Right cardiac atrium (tissue), 5 donors: ENCODE results near the gene SIRPD. TPM values are rescaled to one million over a fixed set of nuclear protein-coding genes. Genes with fewer than 3 reads are reported as not detected.
A peak's percentile ranks its signal among the peaks of the same experiment; 100 is the strongest.

ENCODE experiments used
- ATAC-seq, 2 donors: fragments of 200-7000 bp; cut with Tn5 transposase; one replicate each; pipeline versions ENCODE4 v1.8.0 to v1.9.1; 2020; ENCODE audit warnings: moderate library complexity in 2 of 2, mild to moderate bottlenecking in 1 of 2
- DNase-seq, 3 donors: peaks; one replicate each; pipeline ENCODE4 v3.0.0-alpha.2; 2020
- H3K27ac ChIP-seq: one replicate; pipeline ENCODE4 v1.5.1; 2013; ENCODE audit warnings: mild to moderate bottlenecking, low read length, control low read depth, moderate library complexity
- H3K27me3 ChIP-seq: one replicate; pipeline ENCODE4 v1.6.1; 2013; ENCODE audit not compliant: control insufficient read depth, insufficient read depth
- H3K4me1 ChIP-seq: one replicate; pipeline ENCODE4 v1.6.1; 2013; ENCODE audit warnings: low read length; ENCODE audit not compliant: control insufficient read depth, insufficient read depth
- H3K4me3 ChIP-seq: one replicate; pipeline ENCODE4 v1.5.1; 2013; ENCODE audit warnings: low read length, control low read depth
- H3K9me3 ChIP-seq: one replicate; pipeline ENCODE4 v1.6.1; 2013; ENCODE audit warnings: low read length; ENCODE audit not compliant: control insufficient read depth
- WGBS: extraction: QIAGEN DNeasy Blood & Tissue Kit; methylation state at CpG from one replicate; pipeline ENCODE4 v1.1.7; 2013; 5-methylcytosine and 5-hydroxymethylcytosine counted together
- intact Hi-C, 4 donors: fragments of 100-400 bp; cut with DNase I; formaldehyde crosslinking; loops; one replicate each; pipeline versions ENCODE4 v1.11.0 to v1.14.0; 2022 to 2023
- polyA plus RNA-seq: library from polyadenylated mRNA; stranded (reverse); fragments of 200-250 nt; gene quantifications from one replicate; pipeline ENCODE4 v1.2.3, GENCODE V29; 2013
- total RNA-seq, 4 donors: library from RNA; stranded (reverse); fragmentation: NEBNext Ultra II Directional; extraction: Animal tissue kit (Norgen Biotek cat#: 25700); gene quantifications; one replicate each; pipeline ENCODE4 v1.2.1, GENCODE V29; 2021
- donor health status: healthy with polysubstance abuse.
- donor health status: DM: no; HTN: yes; CAD: no.
- donor health status: DM: no; HTN: no; CAD: no.
- donor health status: DM: no; HTN: yes; CAD: no; lungs with severe emphysema.
- donor health status: DM: yes; HTN: yes; CAD: no.

SIRPD gene
- total and polyA plus RNA-seq, 5 donors: not detected

DNA sequence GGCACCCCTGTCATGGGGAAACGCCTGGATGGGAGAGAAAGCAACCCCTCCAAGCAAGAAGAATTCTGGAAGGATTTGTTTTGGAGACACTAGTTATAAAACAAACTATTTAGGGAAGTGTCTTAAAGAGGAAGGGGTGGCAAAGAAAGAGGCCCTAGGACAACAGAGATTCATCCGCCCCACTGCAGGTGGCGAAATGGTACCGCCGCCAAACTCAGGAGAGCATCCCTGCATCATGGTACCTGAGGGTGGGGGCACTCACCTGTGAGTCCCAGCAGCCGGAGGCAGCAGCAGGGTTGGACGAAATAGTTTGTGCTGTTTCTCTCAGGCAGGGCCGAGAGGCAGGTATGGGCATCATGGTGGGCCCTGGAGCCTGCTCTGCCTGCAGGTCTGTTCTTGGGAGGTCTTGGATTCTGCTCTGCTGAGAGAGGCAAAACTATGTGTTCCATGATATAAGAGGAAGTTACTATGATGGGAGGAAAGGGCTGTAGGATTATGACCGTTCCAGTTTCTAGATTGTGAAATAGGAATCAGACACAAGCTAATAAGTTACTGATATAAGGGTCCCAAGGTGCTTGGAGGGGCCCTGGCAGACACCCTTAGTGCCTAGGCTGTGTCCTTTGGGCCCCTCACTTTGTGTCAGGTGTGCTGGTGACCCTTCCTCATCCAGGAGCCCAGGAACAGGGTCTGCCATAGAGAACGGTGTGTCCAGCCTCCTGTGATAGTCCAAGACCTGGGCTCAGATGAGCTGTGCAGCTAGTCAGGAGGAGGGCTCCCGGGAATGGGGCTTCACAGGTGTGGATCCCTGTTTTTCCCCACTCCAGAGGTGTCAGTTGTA is 20.4 kb downstream of the SIRPD start:
- Histone ChIP-seq H3K4me1 (no peaks in the 10 kb centered on the region), H3K27ac (peak overlapping the region; percentile 46), H3K9me3 (no peaks in the 10 kb centered on the region), H3K27me3 (no peaks in the 10 kb centered on the region), H3K4me3 (no peak overlapping the region)
- DNase-seq (peak in 2 of 3 donors; percentile 51 to 55), ATAC-seq (peak; percentile 47 to 52)
- intact Hi-C loops: no loop called here
- 69% methylated on average over 11 of the region's 11 CpGs for WGBS

DNA sequence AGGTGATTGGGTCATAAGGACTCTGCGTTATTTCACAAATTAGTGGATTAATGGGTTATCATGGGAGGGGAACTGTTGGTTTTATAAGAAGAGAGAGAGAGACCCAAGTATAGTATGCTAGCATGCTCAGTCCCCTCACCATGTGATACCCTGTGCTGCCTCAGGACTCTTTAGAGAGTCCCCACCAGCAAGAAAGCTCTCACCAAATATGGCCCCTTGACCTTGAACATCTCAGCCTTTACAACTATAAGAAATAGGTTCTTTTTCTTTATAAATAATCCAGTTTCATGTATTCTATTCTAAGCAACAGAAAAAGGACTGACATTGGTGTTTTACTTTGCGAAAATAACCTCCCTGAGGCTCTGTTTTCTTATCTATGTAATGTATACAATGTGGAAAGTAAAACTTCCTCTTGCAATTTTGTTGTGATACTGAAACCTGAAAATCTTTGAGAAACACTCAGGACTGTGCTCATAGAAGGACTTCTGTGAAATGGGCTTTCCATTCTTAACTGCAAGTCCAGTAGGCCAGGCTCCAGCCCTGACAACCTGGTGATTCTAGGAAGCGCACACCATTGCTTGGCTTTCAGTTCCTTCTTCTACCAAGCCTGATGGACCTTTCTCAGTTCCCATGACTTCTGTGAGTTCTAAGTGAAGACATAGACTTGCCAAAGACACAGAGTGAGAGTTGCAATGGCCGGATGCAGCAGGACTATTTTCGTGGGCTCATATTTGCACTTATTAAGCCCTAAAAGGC is 21.9 kb downstream of the SIRPD start:
- 78% methylated on average over 5 of the region's 5 CpGs for WGBS
- H3K27me3 ChIP-seq: no peaks in the 10 kb centered on the region
- H3K4me3 ChIP-seq: no peak overlapping the region
- DNase-seq: peak in 2 of 3 donors; percentile 17 to 51
- ATAC-seq: peak; percentile 30 to 42
- no peaks in the 10 kb centered on the region for H3K4me1 ChIP-seq
- intact Hi-C loops: no loop called here
- H3K9me3 ChIP-seq: no peaks in the 10 kb centered on the region
- no peak overlapping the region for H3K27ac ChIP-seq

DNA sequence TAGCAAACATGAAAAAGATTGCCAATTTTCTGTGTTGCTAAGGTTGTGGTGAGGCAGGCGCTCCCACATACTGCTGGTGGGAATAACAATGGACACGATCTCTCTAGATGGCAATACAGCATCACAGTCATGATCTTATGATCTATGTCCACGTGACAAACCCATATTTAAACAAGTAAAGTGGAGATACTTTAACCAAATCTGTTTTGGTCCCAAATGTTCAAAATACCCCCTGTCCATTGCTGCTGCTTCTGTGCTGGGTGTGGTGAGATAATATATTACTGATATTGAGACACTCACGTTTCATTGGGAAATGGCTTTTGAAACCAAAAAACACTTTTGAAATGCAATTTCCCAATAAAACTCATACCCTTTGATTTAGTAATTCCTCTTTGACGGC is 23.0 kb downstream of the SIRPD start:
- Histone ChIP-seq H3K4me1 (no peaks in the 10 kb centered on the region), H3K27me3 (no peaks in the 10 kb centered on the region), H3K27ac (no peak overlapping the region), H3K4me3 (no peak overlapping the region), H3K9me3 (no peaks in the 10 kb centered on the region)
- 66% methylated on average over 5 of the region's 5 CpGs for WGBS
- ATAC-seq (no peak), DNase-seq (no peak)
- intact Hi-C loops: no loop called here

DNA sequence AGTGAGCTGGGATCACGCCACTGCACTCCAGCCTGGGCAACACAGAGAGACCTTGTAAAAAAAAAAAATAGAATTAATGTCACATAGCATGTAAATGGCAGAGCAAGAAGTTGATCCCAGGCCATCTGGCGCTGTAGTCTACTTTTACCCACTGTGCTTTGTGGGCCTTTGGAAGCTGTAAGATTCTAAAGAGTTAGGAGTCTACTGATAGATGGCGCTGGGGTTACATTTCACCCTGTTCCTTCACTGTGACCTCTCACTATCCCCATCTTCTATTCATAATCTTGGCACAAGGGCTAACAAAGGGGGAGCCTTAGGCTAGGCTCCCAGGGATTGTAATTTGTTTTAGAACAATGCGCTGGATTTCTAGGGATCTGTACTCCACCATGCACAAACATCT is 24.4 kb downstream of the SIRPD start:
- Histone ChIP-seq H3K27me3 (no peaks in the 10 kb centered on the region), H3K4me3 (no peak overlapping the region), H3K27ac (no peak overlapping the region), H3K9me3 (no peaks in the 10 kb centered on the region), H3K4me1 (no peaks in the 10 kb centered on the region)
- intact Hi-C loops: no loop called here
- 84% methylated on average over 4 of the region's 4 CpGs for WGBS
- ATAC-seq (no peak), DNase-seq (no peak)

DNA sequence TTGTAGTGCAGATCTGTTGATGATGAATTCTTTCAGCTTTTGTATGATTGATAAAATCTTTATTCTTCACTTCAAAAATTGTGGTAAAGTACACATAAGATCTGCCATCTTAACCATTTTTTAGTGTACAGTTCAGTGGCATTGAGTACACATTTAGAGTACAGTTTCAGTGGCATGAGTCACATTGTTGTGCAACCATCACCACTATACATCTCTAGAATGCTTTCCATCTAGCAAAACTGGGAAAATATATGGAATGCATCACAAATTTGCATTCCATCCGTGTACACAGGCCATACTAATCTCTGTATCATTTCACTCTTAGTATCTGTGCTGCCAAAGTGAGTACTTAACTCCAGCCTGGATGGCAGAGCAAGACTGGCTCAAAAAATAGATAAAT is 28.7 kb downstream of the SIRPD start:
- no peaks in the 10 kb centered on the region for H3K9me3 ChIP-seq
- no peaks in the 10 kb centered on the region for H3K27me3 ChIP-seq
- H3K4me3 ChIP-seq: no peak overlapping the region
- DNase-seq: no peak
- 11% methylated on average over 1 of the region's 1 CpG for whole genome bisulfite sequencing
- H3K27ac ChIP-seq: no peak overlapping the region
- intact Hi-C loops: no loop called here
- no peak for ATAC-seq
- no peaks in the 10 kb centered on the region for H3K4me1 ChIP-seq

DNA sequence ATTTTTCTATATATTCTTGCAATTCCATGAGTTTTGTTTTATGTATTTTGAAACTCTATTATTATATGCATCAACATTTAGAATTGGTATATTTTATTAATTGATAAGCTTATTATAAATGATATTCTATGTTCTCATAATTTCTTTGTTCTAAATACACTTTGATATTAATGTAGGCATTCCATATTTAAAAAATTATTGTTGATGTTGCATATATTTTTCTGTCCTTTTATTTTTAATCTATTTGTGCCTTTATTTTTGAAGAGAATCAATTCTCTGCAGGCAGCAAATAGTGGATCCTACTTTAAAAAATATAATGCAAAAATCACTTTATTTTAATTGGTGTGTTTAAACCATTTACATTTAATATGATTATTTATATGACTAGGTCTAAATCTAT is 29.6 kb downstream of the SIRPD start:
- Histone ChIP-seq H3K9me3 (no peaks in the 10 kb centered on the region), H3K4me1 (no peaks in the 10 kb centered on the region), H3K4me3 (no peak overlapping the region), H3K27ac (no peak overlapping the region), H3K27me3 (no peaks in the 10 kb centered on the region)
- intact Hi-C loops: no loop called here
- ATAC-seq (no peak), DNase-seq (no peak)

DNA sequence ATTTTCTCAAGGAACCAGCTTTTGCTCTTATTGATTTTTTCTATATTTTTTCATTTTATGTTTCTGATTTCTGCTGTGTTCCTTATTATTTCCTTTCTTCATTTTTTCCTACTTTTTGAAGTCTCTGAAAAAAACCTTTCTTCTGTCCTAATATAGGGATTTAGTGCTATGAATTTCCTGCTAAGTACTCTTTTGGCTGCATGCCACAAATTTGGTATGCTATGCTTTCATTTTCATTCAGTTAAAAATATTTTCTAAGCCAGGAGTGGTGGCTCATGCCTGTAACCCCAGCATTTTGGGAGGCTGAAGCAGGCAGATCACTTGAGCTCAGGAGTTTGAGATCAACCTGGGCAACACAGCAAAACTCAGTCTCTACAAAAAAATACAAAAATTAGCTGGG is 30.6 kb downstream of the SIRPD start:
- no peak overlapping the region for H3K27ac ChIP-seq
- ATAC-seq (no peak), DNase-seq (no peak)
- H3K4me1 ChIP-seq: no peaks in the 10 kb centered on the region
- no peaks in the 10 kb centered on the region for H3K27me3 ChIP-seq
- H3K9me3 ChIP-seq: no peaks in the 10 kb centered on the region
- intact Hi-C loops: no loop called here
- H3K4me3 ChIP-seq: no peak overlapping the region

DNA sequence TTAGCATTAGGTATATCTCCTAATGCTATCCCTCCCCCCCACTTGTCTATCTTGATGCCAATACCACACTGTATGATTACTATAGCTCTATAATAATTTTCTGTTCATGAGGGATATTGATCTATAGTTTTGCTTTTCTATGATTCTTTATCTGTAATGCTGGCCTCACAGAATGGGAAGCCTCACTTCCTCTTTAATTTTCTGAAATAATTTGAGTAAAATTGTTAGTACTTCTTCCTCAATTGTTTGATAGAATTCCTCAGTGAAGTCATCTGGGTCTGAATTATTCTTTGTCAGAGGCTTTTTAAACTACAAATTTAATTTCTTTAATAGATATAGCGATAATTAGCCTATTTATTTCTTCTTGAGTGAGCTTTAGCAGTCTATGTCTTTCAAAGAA is 31.2 kb downstream of the SIRPD start:
- DNase-seq: no peak
- Histone ChIP-seq H3K9me3 (no peaks in the 10 kb centered on the region), H3K4me1 (no peaks in the 10 kb centered on the region), H3K4me3 (no peak overlapping the region), H3K27ac (no peak overlapping the region), H3K27me3 (no peaks in the 10 kb centered on the region)
- WGBS: 78% methylated on average over 1 of the region's 1 CpG
- intact Hi-C loops: no loop called here
- ATAC-seq: no peak

DNA sequence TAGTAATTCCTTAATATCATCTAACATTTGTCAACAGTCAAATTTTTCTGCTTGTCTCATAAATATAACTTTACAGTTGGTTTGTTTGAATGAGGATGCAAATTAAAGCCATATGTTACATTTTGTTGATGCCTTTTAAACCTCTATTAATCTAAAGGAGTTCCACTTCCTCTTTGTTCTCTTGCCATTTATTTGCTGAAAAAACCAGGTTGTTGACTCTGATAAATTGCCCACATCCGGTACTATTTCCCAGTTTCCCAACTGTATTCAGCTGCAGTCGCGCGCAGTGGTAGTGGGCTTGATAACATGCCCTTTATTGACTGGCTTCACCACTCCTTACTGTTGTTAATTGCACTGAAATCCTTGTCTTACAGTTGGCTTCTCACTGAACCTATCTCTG is 33.5 kb downstream of the SIRPD start:
- 47% methylated on average over 4 of the region's 4 CpGs for WGBS
- Histone ChIP-seq H3K4me3 (no peak overlapping the region), H3K9me3 (no peaks in the 10 kb centered on the region), H3K27me3 (no peaks in the 10 kb centered on the region), H3K27ac (no peak overlapping the region), H3K4me1 (no peaks in the 10 kb centered on the region)
- no peak for ATAC-seq
- DNase-seq: no peak
- intact Hi-C loops: no loop called here

DNA sequence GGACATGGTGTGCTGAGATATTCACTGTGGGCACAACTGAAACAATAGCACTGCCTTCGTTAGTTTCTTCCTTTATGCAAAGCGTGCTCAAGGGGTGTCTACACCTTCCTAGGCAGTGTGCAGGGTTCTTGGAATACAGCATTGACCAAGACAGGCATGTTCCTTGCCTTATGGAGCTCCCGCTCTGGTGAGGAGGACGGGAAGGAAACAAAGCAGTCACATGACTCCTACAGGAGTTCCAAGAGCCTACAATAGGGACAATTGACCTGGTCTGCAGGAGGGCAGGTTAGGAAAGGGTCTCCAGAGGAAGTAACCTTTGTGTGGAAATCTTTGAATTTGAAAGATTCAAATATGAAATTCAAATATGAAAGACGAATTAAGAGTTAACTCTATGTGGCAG is 40.5 kb downstream of the SIRPD start:
- no peaks in the 10 kb centered on the region for H3K4me1 ChIP-seq
- intact Hi-C loops: no loop called here
- no peaks in the 10 kb centered on the region for H3K27me3 ChIP-seq
- H3K27ac ChIP-seq: no peak overlapping the region
- ATAC-seq (no peak), DNase-seq (no peak)
- H3K4me3 ChIP-seq: no peak overlapping the region
- no peaks in the 10 kb centered on the region for H3K9me3 ChIP-seq
- WGBS: 69% methylated on average over 5 of the region's 5 CpGs

DNA sequence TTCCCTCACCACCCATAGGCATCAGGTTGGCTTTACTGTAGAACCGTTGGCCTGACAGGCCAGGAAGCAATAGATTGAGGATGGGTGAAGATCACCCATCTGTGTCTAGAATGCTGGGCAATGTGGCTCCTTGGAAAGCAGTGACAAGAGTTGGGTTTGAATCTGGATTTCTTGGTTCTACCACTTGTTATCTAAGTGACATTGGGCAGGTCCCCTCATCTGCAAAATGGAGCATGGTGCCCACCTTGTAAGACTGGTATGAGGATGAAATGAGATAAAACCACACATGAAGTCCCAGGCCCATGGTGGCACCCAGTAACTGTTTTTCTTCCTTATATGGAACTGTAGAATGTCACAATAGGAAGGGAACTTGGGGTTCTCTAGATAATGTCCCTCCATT is 43.7 kb downstream of the SIRPD start:
- intact Hi-C loops: no loop called here
- ATAC-seq (no peak), DNase-seq (no peak)
- H3K9me3 ChIP-seq: no peaks in the 10 kb centered on the region
- no peak overlapping the region for H3K4me3 ChIP-seq
- no peaks in the 10 kb centered on the region for H3K27me3 ChIP-seq
- WGBS: 74% methylated on average over 1 of the region's 1 CpG
- H3K27ac ChIP-seq: no peak overlapping the region
- no peaks in the 10 kb centered on the region for H3K4me1 ChIP-seq
